ENCODE results near the gene AKIRIN2.

DNA sequence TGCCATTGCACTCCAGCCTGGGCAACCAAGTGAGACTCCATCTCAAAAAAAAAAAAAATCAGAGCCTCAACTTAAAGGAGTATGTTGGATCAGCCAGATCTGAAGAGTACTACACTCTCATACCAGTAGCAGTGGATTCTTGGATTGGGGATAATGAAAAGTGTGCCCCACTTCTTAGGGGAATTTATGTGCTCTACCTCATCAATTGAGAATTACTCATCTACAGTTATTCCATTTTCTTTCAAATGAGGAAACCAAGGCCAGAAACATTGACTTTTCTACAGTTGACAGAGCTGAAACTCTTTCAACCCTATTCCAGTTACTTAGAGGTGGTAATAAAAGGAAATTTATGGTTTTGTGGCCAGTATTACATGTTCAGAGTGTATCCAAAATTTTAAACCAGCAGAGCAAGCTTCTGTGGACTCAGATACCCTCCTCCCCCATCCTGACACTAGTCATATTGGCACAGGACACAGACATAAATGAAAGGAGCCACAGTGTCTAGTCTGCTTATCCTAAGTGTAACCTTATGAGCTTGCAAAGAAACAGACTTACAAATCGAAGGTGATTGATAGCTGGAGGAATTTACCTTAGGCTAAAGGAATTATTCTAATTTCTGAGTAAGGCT, 60.9 kb downstream of the AKIRIN2 start:
- TF ChIP-seq, protein P1, sequence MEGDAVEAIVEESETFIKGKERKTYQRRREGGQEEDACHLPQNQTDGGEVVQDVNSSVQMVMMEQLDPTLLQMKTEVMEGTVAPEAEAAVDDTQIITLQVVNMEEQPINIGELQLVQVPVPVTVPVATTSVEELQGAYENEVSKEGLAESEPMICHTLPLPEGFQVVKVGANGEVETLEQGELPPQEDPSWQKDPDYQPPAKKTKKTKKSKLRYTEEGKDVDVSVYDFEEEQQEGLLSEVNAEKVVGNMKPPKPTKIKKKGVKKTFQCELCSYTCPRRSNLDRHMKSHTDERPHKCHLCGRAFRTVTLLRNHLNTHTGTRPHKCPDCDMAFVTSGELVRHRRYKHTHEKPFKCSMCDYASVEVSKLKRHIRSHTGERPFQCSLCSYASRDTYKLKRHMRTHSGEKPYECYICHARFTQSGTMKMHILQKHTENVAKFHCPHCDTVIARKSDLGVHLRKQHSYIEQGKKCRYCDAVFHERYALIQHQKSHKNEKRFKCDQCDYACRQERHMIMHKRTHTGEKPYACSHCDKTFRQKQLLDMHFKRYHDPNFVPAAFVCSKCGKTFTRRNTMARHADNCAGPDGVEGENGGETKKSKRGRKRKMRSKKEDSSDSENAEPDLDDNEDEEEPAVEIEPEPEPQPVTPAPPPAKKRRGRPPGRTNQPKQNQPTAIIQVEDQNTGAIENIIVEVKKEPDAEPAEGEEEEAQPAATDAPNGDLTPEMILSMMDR (conservative IDR thresholded peaks at IDR 0.05; ENCODE audit: low read length): no peak
- TF ChIP-seq EZH2phosphoT487 (IDR thresholded peaks at IDR 0.05; ENCODE audit: borderline replicate concordance): no peak

Measured in Loucy (cell line).